GM19468 (cell line): ENCODE results near the gene MMP23B.
A peak's percentile ranks its signal among the peaks of the same experiment; 100 is the strongest.
"Not testable (repeated sequence)": the region's sequence is repeated elsewhere in the genome, so short reads cannot be mapped to it uniquely, and the experiment has no call there.

Experiments
- ATAC-seq: cut with Tn5 transposase; IDR thresholded peaks from one replicate; pipeline ENCODE4 v1.9.1; 2021; ENCODE audit warnings: mild to moderate bottlenecking, moderate library complexity, moderate number of reproducible peaks; ENCODE audit not compliant: unreplicated experiment; ENCODE audit errors: extremely low read depth

MMP23B gene

DNA sequence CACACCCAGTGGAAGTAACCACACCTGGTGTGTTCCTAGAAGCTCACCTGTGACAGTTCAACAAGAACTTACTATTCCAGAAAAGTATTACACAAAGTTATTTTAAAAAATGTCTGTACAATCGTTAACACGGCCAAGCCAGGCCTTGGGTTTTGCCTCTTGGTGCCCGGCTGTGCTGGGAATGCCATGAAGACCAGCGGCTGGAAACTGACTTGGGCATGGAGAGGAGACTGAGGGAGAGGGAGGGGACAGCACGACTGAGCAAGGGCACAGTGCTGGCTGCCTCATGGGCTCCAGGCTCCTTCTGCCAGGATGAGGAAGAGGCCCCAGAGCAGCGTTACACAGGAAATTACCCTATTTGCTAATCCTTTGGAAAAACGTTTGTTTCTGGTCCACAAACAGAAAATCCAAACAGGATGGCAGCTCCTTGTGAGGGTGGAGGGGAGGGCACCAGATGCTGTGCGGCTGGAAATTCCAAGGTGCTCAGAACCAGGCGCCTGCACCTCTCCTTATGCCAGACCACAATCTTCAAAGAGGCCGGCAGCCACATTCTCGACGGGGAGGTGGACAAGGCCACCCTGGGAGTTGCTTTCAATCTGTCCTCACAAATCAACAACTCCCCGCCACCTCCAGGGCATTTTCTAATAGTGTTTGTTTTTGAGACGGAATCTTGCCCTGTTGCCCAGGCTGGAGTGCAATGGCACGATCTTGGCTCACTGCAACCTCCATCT is 31.0 kb downstream of the MMP23B start:
- ATAC-seq, result not testable (repeated sequence)

DNA sequence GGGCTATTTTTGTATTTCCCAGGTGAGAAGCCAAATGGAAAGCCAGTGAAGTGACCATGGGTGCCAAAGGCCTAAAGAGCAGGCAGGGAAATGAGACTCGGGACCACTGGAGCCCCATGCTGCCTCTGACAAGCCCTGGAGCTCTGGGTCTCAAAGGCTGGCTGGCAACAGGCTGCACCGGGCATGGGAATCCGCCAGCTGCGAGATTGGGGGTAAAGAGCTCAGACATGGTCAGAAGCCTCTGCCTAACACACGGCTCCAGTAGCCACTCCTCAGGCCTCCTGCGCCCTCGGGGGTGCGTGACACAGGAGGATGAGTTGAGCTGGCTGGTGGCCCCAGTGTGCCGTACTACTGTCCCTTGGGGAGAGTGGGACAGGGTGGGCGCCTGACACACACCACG is 32.3 kb downstream of the MMP23B start:
- ATAC-seq, result not testable (repeated sequence)

- ATAC-seq, result no peak
These were observed 33.2 kb downstream of the MMP23B start for GRCh38 chr1:1664941-1665814.

DNA sequence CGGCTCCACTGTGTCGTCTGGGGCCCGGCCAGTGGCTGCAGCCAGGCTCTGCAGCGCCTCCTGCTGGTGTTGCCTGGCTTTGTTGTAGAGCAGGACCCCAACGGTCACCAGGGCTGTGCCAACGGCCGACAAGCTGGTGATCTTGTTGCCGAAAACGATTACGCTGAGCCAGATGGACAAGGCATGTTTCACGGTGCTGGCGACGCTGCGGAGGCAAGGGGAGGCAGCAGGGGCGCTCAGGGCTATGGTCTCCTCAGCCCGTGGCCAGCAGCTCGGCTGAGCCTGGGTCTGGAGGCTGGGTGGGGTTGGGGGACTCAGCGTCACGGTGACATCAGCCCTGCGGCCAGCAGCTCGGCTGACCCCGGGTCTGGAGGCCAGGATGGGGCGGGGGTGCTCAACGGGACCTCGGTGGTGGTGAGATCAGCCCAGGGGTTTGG is 33.9 kb downstream of the MMP23B start:
- ATAC-seq, result no peak

GRCh38 chr1:1666526-1666925 is 34.6 kb downstream of the MMP23B start:
- no peak for ATAC-seq

DNA sequence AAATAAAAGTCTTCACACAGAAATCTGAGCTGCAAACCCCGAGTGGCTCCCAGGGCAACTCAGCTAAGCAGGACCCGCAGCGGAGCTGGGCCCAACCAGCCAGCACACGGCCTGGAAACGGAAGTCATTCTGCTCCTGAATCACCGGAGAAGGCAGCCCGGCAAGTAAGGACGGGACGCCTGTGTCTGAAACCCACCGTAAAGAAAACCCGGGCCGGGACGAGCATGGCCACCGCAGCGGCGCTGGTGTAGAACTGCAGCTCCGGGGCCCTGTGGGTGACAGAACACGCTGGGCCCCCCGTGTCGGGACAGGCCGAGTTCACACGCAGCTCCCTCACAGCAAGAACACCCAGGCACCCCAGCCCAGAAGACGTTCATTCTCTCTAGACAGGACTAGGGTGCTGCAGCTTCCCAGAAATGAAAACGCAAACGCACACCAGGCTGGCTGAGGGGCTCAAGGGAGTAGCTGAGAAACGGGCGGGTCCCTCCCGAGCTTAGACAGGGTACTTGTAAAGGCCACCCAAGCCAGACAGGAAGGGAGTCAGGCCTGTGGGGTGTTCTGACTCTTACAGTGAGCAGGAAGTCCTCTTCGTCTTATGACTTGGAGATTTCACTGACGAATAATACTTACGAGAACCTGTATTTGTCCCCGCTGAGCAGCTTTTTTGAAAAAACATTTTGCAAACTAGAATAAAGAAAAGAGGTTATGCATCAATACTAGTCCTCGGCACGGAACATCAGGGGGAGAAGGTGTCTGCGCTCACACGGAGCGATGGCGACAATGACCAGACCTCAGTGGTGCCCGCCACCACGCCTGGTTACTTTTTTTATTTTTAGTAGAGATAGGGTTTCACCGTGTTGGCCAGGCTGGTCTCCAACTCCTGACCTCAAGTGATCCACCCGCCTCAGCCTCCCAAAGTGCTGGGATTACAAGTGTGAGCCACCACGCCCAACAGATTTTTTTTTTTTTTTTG is 37.8 kb downstream of the MMP23B start:
- no peak for ATAC-seq

- ATAC-seq, result no peak
These were observed 38.9 kb downstream of the MMP23B start for GRCh38 chr1:1670866-1671265.

- no peak for ATAC-seq
These were observed 39.6 kb downstream of the MMP23B start for GRCh38 chr1:1671365-1672119.

- no peak for ATAC-seq
These were observed 40.4 kb downstream of the MMP23B start for GRCh38 chr1:1672181-1672965.

GRCh38 chr1:1674806-1675205 is 42.8 kb downstream of the MMP23B start:
- ATAC-seq, result not testable (repeated sequence)

- ATAC-seq, result not testable (repeated sequence)
These were observed 43.2 kb downstream of the MMP23B start for GRCh38 chr1:1675218-1675617.

DNA sequence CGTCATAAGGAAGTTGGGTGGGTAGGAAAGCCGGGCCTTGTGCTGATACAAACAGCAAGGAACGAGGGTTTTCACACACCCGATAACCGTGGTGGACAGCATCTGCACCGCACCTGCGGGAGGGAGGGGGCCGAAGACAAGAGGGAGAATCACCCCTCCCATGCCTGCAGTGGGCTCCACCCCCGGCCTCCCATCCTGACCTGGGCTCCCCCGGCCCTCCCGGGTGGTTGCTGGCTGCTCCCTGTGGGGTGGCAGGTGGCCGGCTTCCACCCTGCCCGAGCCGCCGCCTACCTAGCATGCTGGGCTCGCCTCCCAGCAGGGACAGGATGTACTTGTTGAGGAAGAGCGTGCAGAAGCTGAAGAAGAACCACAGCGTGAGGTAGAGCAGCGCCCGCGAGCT is 44.1 kb downstream of the MMP23B start:
- ATAC-seq, result not testable (repeated sequence)

DNA sequence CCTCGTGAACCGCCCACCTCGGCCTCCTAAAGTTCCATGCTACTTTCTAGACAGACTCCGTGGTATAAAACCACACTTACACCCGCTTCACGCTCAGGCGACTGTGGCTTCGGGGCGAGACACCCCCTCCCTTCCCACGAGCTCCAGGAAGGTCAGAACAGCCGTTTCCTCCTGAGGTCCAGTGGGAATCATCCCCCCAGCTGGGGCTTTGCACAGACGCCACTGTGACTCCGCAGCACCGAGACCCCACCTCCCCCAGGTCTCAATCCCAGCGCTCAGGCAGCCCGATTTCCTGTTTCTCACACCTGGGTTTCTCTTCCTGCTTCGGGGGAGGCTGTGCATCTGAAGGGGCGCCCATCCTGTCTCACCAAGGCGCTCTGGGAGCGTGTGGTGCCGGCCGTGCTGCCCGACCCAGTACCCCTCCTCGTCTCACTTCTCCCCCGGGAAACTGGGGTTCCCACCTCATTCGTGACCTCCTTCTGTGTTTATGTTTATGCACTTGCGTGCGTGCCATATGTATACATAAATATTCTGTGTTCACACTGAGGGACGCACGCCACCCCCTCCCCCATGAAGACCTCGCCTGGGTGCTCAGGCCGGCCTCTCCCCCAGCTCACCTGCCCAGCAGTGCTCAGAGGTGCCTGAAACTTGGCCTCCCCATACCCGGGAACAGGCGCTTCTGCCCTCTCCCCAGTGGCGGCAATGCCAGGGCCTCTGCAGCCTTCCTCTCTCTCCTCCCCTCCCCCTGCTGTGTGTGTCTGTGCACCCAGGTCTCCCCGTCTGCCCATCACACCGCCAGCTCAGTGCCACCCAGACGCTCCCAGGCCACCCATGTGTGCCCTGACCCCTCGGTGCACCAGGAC is 46.0 kb downstream of the MMP23B start:
- peak; percentile 41 for ATAC-seq

- ATAC-seq, result no peak
These were observed 46.8 kb downstream of the MMP23B start for GRCh38 chr1:1678581-1679380.

DNA sequence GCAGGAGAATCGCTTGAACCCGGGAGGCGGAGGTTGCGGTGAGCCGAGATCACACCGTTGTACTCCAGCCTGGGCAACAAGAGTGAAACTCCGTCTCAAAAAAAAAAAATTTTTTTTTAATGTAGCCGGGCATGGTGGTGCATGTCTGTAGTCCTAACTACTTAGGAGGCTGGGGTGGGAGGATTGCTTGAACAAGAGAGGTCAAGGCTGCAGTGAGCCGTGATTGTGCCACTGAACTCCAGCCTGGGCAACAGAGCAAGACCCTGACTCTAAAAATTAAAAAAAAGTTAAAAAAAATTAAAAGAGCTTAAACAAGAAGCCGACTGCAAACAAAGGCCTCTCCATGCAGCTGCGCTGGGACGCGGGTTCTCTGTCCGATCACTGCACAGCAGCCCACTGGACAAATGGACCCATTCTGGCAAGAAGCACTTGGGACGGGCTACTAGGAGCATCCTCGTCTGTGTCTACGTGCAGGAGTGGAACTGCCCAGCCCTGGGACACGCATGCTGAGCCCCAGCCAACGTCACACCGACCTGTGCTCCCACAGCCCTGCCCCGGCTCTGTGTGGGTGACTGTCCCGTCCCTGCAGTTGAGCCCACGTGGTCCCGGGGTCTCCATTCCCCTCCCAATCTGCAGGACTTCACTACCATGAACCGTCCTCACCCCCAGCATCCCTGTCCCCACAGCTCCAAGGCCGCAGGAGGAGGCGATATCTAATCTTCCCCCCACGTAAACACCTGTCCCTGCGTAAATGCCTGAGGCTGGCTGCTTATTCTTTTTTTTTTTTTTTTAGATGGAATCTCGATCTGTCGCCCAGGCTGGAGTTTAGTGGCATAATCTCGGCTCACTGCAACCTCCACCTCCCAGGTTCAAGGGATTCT is 48.3 kb downstream of the MMP23B start:
- ATAC-seq, result no peak

DNA sequence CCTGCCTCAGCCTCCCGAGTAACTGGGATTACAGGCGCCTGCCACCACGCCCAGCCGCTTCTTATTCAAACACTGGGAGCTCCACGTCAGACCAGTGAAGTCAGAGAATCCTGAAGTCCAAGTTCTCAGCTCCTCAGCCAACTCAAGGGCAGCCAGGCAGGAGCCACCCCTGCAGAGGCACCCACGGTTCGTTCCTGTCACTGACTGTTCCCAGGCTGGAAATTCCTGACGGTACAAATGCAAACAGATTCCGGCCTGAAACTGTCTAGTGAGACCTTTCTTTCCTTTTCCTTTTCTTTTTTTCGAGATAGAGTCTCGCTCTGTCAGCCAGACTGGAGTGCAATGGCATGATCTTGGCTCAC is 48.9 kb downstream of the MMP23B start:
- no peak for ATAC-seq
